H9 (cell line): ENCODE measurements around the gene GBA2. TPM values are rescaled to one million over a fixed set of nuclear protein-coding genes. Genes with fewer than 3 reads are reported as not detected.

ENCODE experiments used
- DNase-seq: peaks from one replicate; pipeline ENCODE4 v3.0.0-alpha.2; 2017
- H2AFZ ChIP-seq: one replicate; pipeline ENCODE4 v1.6.1; 2013; ENCODE audit warnings: mild to moderate bottlenecking, low read length, control low read depth, moderate library complexity
- H2AK5ac ChIP-seq: 2 replicates; pipeline ENCODE4 v1.6.1; 2013; ENCODE audit warnings: low read length, control low read depth, mixed read lengths; ENCODE audit not compliant: insufficient read length
- H2BK120ac ChIP-seq: one replicate; pipeline ENCODE4 v1.6.1; 2013; ENCODE audit warnings: low read depth, mild to moderate bottlenecking, low read length, control low read depth, inconsistent platforms; ENCODE audit not compliant: poor library complexity, severe bottlenecking
- H2BK12ac ChIP-seq: 2 replicates; pipeline ENCODE4 v1.6.1; 2013; ENCODE audit warnings: low read length, control low read depth, mixed read lengths, low read depth; ENCODE audit not compliant: insufficient read length
- H2BK15ac ChIP-seq: 2 replicates; pipeline ENCODE4 v1.6.1; 2013; ENCODE audit warnings: low read depth, low read length, control low read depth
- H2BK20ac ChIP-seq: one replicate; pipeline ENCODE4 v1.6.1; 2013; ENCODE audit warnings: low read depth, mild to moderate bottlenecking, low read length, control low read depth, inconsistent platforms; ENCODE audit not compliant: poor library complexity, severe bottlenecking
- H2BK5ac ChIP-seq: 2 replicates; pipeline ENCODE4 v1.6.1; 2013; ENCODE audit warnings: low read length, control low read depth, mixed read lengths; ENCODE audit not compliant: insufficient read length
- H3K14ac ChIP-seq: 2 replicates; pipeline ENCODE4 v1.6.1; 2013; ENCODE audit warnings: low read length, control low read depth; ENCODE audit not compliant: insufficient read depth
- H3K18ac ChIP-seq: 2 replicates; pipeline ENCODE4 v1.6.1; 2013; ENCODE audit warnings: low read depth, mild to moderate bottlenecking, mixed read lengths, low read length, control low read depth; ENCODE audit not compliant: insufficient read length
- H3K23ac ChIP-seq: 2 replicates; pipeline ENCODE4 v1.6.1; 2013; ENCODE audit warnings: low read length, control low read depth, mixed read lengths, low read depth; ENCODE audit not compliant: insufficient read length
- H3K23me2 ChIP-seq: 2 replicates; pipeline ENCODE4 v1.6.1; 2013; ENCODE audit warnings: low read depth, mild to moderate bottlenecking, mixed read lengths, low read length, control low read depth; ENCODE audit not compliant: insufficient read length, poor library complexity, severe bottlenecking
- H3K27ac ChIP-seq: 2 replicates; pipeline ENCODE4 v1.5.1; 2013; ENCODE audit warnings: low read length, control low read depth, mixed read lengths, low read depth; ENCODE audit not compliant: insufficient read length
- H3K27me3 ChIP-seq: 2 replicates; pipeline ENCODE4 v1.6.1; 2013; ENCODE audit warnings: low read length, control low read depth, inconsistent platforms; ENCODE audit not compliant: insufficient read depth
- H3K4ac ChIP-seq: 2 replicates; pipeline ENCODE4 v1.6.1; 2013; ENCODE audit warnings: low read depth, mild to moderate bottlenecking, control low read depth, inconsistent platforms, low read length, moderate library complexity
- H3K4me1 ChIP-seq: 2 replicates; pipeline ENCODE4 v1.6.1; 2013; ENCODE audit warnings: low read length, control low read depth, inconsistent platforms; ENCODE audit not compliant: insufficient read depth
- H3K4me2 ChIP-seq: 2 replicates; pipeline ENCODE4 v1.6.1; 2013; ENCODE audit warnings: low read length, control low read depth, mixed read lengths; ENCODE audit not compliant: insufficient read length, insufficient read depth
- H3K56ac ChIP-seq: 2 replicates; pipeline ENCODE4 v1.6.1; 2013; ENCODE audit warnings: low read depth, mild to moderate bottlenecking, mixed read lengths, low read length, control low read depth; ENCODE audit not compliant: insufficient read length
- H3K79me1 ChIP-seq: 2 replicates; pipeline ENCODE4 v1.6.1; 2013; ENCODE audit warnings: low read depth, mild to moderate bottlenecking, moderate library complexity, low read length, control low read depth, inconsistent platforms; ENCODE audit not compliant: insufficient read depth, poor library complexity, severe bottlenecking
- H3K79me2 ChIP-seq: 2 replicates; pipeline ENCODE4 v1.6.1; 2013; ENCODE audit warnings: low read length, control low read depth, inconsistent platforms; ENCODE audit not compliant: insufficient read depth
- H3K9ac ChIP-seq: 2 replicates; pipeline ENCODE4 v1.6.1; 2013; ENCODE audit warnings: low read length, control low read depth, mixed read lengths; ENCODE audit not compliant: insufficient read length; ENCODE audit errors: extremely low read depth
- H3K9me3 ChIP-seq: one replicate; pipeline ENCODE4 v1.6.1; 2013; ENCODE audit warnings: low read depth, low read length, inconsistent platforms; ENCODE audit not compliant: control insufficient read depth
- H3T11ph ChIP-seq: one replicate; pipeline ENCODE4 v1.6.1; 2013; ENCODE audit warnings: mild to moderate bottlenecking, low read length, control low read depth, inconsistent platforms
- H4K20me1 ChIP-seq: one replicate; pipeline ENCODE4 v1.6.1; 2013; ENCODE audit not compliant: control insufficient read depth, insufficient read length, insufficient read depth
- H4K5ac ChIP-seq: 2 replicates; pipeline ENCODE4 v1.6.1; 2013; ENCODE audit warnings: low read depth, mild to moderate bottlenecking, mixed read lengths, low read length, control low read depth; ENCODE audit not compliant: insufficient read length
- H4K8ac ChIP-seq: replicated peaks from 2 replicates; pipeline ENCODE4 v1.6.1; 2013; ENCODE audit warnings: low read length, control low read depth, mixed read lengths, low read depth; ENCODE audit not compliant: insufficient read length
- H4K91ac ChIP-seq: 2 replicates; pipeline ENCODE4 v1.6.1; 2013; ENCODE audit warnings: low read depth, mild to moderate bottlenecking, moderate library complexity, mixed read lengths, low read length, control low read depth; ENCODE audit not compliant: insufficient read length
- H3K27ac Mint-ChIP-seq, 3 experiments: 2 replicates in 2 of 3; 3 replicates in 1 of 3; pipeline ENCODE4 v1.8.0; 2020 to 2021; ENCODE audit warnings: mixed read lengths in 3 of 3, mild to moderate bottlenecking in 1 of 3, moderate library complexity in 1 of 3
- H3K27me3 Mint-ChIP-seq: 2 replicates; pipeline ENCODE4 v1.8.0; 2021; ENCODE audit warnings: low read depth, mild to moderate bottlenecking, moderate library complexity, mixed read lengths
- H3K36me3 Mint-ChIP-seq, 3 experiments: 2 replicates in 2 of 3; 3 replicates in 1 of 3; pipeline ENCODE4 v1.8.0; 2020 to 2021; ENCODE audit warnings: low read depth in 3 of 3, mixed read lengths in 3 of 3; ENCODE audit not compliant: insufficient read depth in 1 of 3
- H3K4me1 Mint-ChIP-seq, 2 experiments: 2 replicates each; pipeline ENCODE4 v1.8.0; 2020; ENCODE audit warnings: mixed read lengths in 2 of 2
- H3K4me3 Mint-ChIP-seq, 2 experiments: 2 replicates in 1 of 2; 3 replicates in 1 of 2; pipeline ENCODE4 v1.8.0; 2020 to 2021; ENCODE audit warnings: mild to moderate bottlenecking in 2 of 2, mixed read lengths in 2 of 2, moderate library complexity in 1 of 2
- H3K9me3 Mint-ChIP-seq, 2 experiments: 2 replicates in 1 of 2; 3 replicates in 1 of 2; pipeline ENCODE4 v1.8.0; 2020; ENCODE audit warnings: mild to moderate bottlenecking in 2 of 2, mixed read lengths in 2 of 2, moderate library complexity in 1 of 2
- CTCF ChIP-seq: fragments of 200-600 bp; sonication (generic); conservative IDR thresholded peaks from 3 replicates; pipeline ENCODE4 v1.8.0; 2021; ENCODE audit warnings: antibody characterized with exemption, mild to moderate bottlenecking
- WGBS: extraction: QIAGEN DNeasy Blood & Tissue Kit; methylation state at CpG from one replicate; pipeline ENCODE4 v1.1.7; 2013; ENCODE audit warnings: missing lambda C conversion rate, low lambda C conversion rate, mixed read lengths; ENCODE audit not compliant: insufficient read length; ENCODE audit errors: extremely low coverage; 5-methylcytosine and 5-hydroxymethylcytosine counted together
- total RNA-seq: library from RNA; stranded (reverse); gene quantifications from 2 replicates; pipeline ENCODE4 v1.2.1, GENCODE V29; 2021

Gene GBA2
- total RNA-seq, 1 experiment from 2014 or later = 103 TPM

- peaks cover 21% of the 10 kb centered on the region for H3K79me2 ChIP-seq
- Mint-ChIP-seq H3K4me1 (peaks cover 22% of the 10 kb centered on the region in 2 experiments), H3K27ac (no peak overlapping the region), H3K36me3 (peaks cover 31 to 78% (median 75%) of the 10 kb centered on the region in 3 experiments), H3K4me3 (no peak overlapping the region), H3K9me3 (no peaks in the 10 kb centered on the region), H3K27me3 (no peaks in the 10 kb centered on the region)
- no peak overlapping the region for H3K23ac ChIP-seq
- no peak overlapping the region for H4K5ac ChIP-seq
- no peak overlapping the region for H3K9ac ChIP-seq
- H4K91ac ChIP-seq = no peak overlapping the region
- no peak overlapping the region for H3T11ph ChIP-seq
- peaks cover 14% of the 10 kb centered on the region for H3K79me1 ChIP-seq
- H2BK20ac ChIP-seq = no peak overlapping the region
- H2BK120ac ChIP-seq = no peak overlapping the region
- no peak overlapping the region for H2AK5ac ChIP-seq
- H2AFZ ChIP-seq = no peak overlapping the region
- no peaks in the 10 kb centered on the region for H3K27me3 ChIP-seq
- TF ChIP-seq CTCF = no peak
- H2BK12ac ChIP-seq = no peak overlapping the region
- no peak overlapping the region for H3K14ac ChIP-seq
- H3K4me2 ChIP-seq = no peak overlapping the region
- H3K56ac ChIP-seq = no peak overlapping the region
- H2BK5ac ChIP-seq = no peak overlapping the region
- no peak overlapping the region for H4K8ac ChIP-seq
- H3K27ac ChIP-seq = no peak overlapping the region
- peaks cover 18% of the 10 kb centered on the region for H3K23me2 ChIP-seq
- no CpG with 5 or more reads among the region's 8 CpGs for WGBS
- no peak overlapping the region for H3K18ac ChIP-seq
- no peak overlapping the region for H2BK15ac ChIP-seq
- peaks cover 3% of the 10 kb centered on the region; the same call in 1 of the 2 replicates for H3K4me1 ChIP-seq
- no peak overlapping the region for H3K4ac ChIP-seq
- no peaks in the 10 kb centered on the region for H4K20me1 ChIP-seq
- no peak for DNase-seq
- no peaks in the 10 kb centered on the region for H3K9me3 ChIP-seq
Measured at GRCh38 chr9:35743880-35744518, 5.0 kb downstream of the GBA2 start.
